HepG2 (cell line): ENCODE measurements around the gene PRIMPOL. TPM values are rescaled to one million over a fixed set of nuclear protein-coding genes. Genes with fewer than 3 reads are reported as not detected.

ENCODE experiments used
- ATAC-seq: fragments of 200-7000 bp; cut with Tn5 transposase; 3 replicates; pipeline ENCODE4 v1.9.1; 2020; ENCODE audit warnings: mild to moderate bottlenecking, moderate library complexity
- BruUV-seq: library from RNA; stranded (reverse); fragments of 400-500 nt; replicated peaks from 2 replicates; lab custom pipeline; 2021; lab: Mats Ljungman, UMichigan
- CTCF ChIA-PET: fragments of 300-600 bp; formaldehyde crosslinking; extraction: SDS; loops from one replicate; lab custom pipeline; 2021; ENCODE audit warnings: low total read pairs, inconsistent platforms, low intra/inter-chr PET ratio; lab: Yijun Ruan, JAX
- POLR2A ChIA-PET: fragments of 350-600 bp; sonication (Branson Sonifier 250); formaldehyde crosslinking; loops from one replicate; lab custom pipeline; 2020; ENCODE audit warnings: antibody characterized with exemption, inconsistent platforms; lab: Yijun Ruan, JAX
- DNase-seq: peaks from one replicate; pipeline ENCODE4 v3.0.0-alpha.2; 2015; ENCODE audit warnings: low spot score
- FAIRE-seq: peaks from 3 replicates; lab custom pipeline; 2011; peaks lifted over from hg19 to GRCh38; lab: Jason Lieb, UNC
- H2AFZ ChIP-seq: one replicate; pipeline ENCODE4 v1.6.1; 2011; ENCODE audit warnings: low read length, inconsistent platforms
- H3K27ac ChIP-seq: fragments of 300-600 bp; 3 replicates; pipeline ENCODE4 v1.8.0; 2011; ENCODE audit warnings: mixed run types, mild to moderate bottlenecking, mixed read lengths, low read length, inconsistent platforms; ENCODE audit not compliant: insufficient read depth; ENCODE audit errors: extremely low read length
- H3K27me3 ChIP-seq, 2 experiments: fragments of 200-600 bp in 1 of 2; 2 replicates in 1 of 2; 3 replicates in 1 of 2; pipeline versions ENCODE4 v1.6.0 to v1.8.0; 2011; ENCODE audit warnings: low read length in 2 of 2, mild to moderate bottlenecking in 2 of 2, moderate library complexity in 2 of 2, inconsistent platforms in 1 of 2; ENCODE audit not compliant: insufficient read depth in 2 of 2, control insufficient read depth in 1 of 2
- H3K36me3 ChIP-seq, 2 experiments: fragments of 200-600 bp in 1 of 2; replicated peaks in 1 of 2; 2 replicates in 1 of 2; 3 replicates in 1 of 2; pipeline versions ENCODE4 v1.5.1 to v1.8.0; 2011; ENCODE audit warnings: low read length in 2 of 2, inconsistent platforms in 1 of 2; ENCODE audit not compliant: insufficient read depth in 2 of 2, control insufficient read depth in 1 of 2
- H3K4me1 ChIP-seq: 2 replicates; pipeline ENCODE4 v1.5.1; 2012; ENCODE audit warnings: low read length, inconsistent platforms; ENCODE audit not compliant: insufficient read depth
- H3K4me2 ChIP-seq: 2 replicates; pipeline ENCODE4 v1.6.0; 2011; ENCODE audit warnings: low read depth, low read length, inconsistent platforms
- H3K4me3 ChIP-seq, 3 experiments: fragments of 200-600 bp in 1 of 3; sonication (generic), shearing (Covaris generic) in 1 of 3; replicated peaks in 1 of 3; 2 replicates each; pipeline ENCODE4 v1.5.1; 2011 to 2016; ENCODE audit warnings: low read length in 3 of 3, inconsistent platforms in 2 of 3, low read depth in 2 of 3, mild to moderate bottlenecking in 2 of 3, control low read depth in 1 of 3, mixed read lengths in 1 of 3; ENCODE audit not compliant: insufficient read depth in 1 of 3
- H3K79me2 ChIP-seq: one replicate; pipeline ENCODE4 v1.6.1; 2011; ENCODE audit warnings: low read length, inconsistent platforms; ENCODE audit not compliant: insufficient read depth
- H3K9ac ChIP-seq: 2 replicates; pipeline ENCODE4 v1.6.0; 2011; ENCODE audit warnings: mild to moderate bottlenecking, low read depth, low read length, inconsistent platforms; ENCODE audit not compliant: insufficient read depth
- H3K9me3 ChIP-seq: 2 replicates; pipeline ENCODE4 v1.5.1; 2012; ENCODE audit warnings: mild to moderate bottlenecking, low read length
- H4K20me1 ChIP-seq: 2 replicates; pipeline ENCODE4 v1.6.0; 2011; ENCODE audit warnings: inconsistent platforms, mild to moderate bottlenecking, low read length, moderate library complexity; ENCODE audit not compliant: insufficient read depth
- ARID2 ChIP-seq: sonication (generic); formaldehyde crosslinking; IDR thresholded peaks from 2 replicates; pipeline ENCODE4 v1.8.1; 2022; ENCODE audit warnings: mild to moderate bottlenecking, missing genetic modification reagents, borderline replicate concordance
- CEBPB ChIP-seq: IDR thresholded peaks from 2 replicates; pipeline ENCODE4 v1.6.1; 2011; ENCODE audit warnings: low read depth, low read length, improper control_type of control experiment, borderline replicate concordance
- LBX2 ChIP-seq: sonication (generic); formaldehyde crosslinking; IDR thresholded peaks from 2 replicates; pipeline ENCODE4 v1.5.0; 2020; ENCODE audit warnings: missing genetic modification reagents, mild to moderate bottlenecking, borderline replicate concordance
- MAFG ChIP-seq: sonication (generic); formaldehyde crosslinking; IDR thresholded peaks from 2 replicates; pipeline ENCODE4 v1.5.1; 2020; ENCODE audit warnings: mild to moderate bottlenecking, missing genetic modification reagents
- ZBTB33 ChIP-seq: sonication (generic); formaldehyde crosslinking; IDR thresholded peaks from 2 replicates; pipeline ENCODE4 v1.4.0; 2020; ENCODE audit warnings: missing genetic modification reagents
- ZFAT ChIP-seq: sonication (generic); formaldehyde crosslinking; conservative IDR thresholded peaks from 2 replicates; pipeline ENCODE4 v1.8.1; 2023; ENCODE audit warnings: missing genetic modification reagents, inconsistent platforms
- ZNF589 ChIP-seq: sonication (generic); formaldehyde crosslinking; conservative IDR thresholded peaks from 2 replicates; pipeline ENCODE4 v1.8.0; 2022; ENCODE audit warnings: mild to moderate bottlenecking, moderate library complexity, missing genetic modification reagents
- WGBS: methylation state at CpG from one replicate; pipeline ENCODE4 v1.1.6; 2017; ENCODE audit warnings: low lambda C conversion rate; 5-methylcytosine and 5-hydroxymethylcytosine counted together
- in situ Hi-C: cut with HindIII; loops from 2 replicates; pipeline ENCODE4 v1.10.0; 2017; ENCODE audit warnings: low pct_unique_long_range_greater_than_20kb; ENCODE audit not compliant: extremely low pct_ligation_motif_present
- intact Hi-C: fragments of 100-400 bp; cut with micrococcal nuclease; formaldehyde crosslinking; loops from one replicate; pipeline ENCODE4 v1.10.0; 2022; ENCODE audit not compliant: unreplicated experiment
- polyA plus RNA-seq, 8 experiments: library from polyadenylated mRNA; depleted of rRNA in 3 of 8; stranded (reverse) in 7 of 8; unstranded in 1 of 8; fragments of >200 nt; fragmentation: Illumina TruSeq in 4 of 8; extraction: Trizol in 4 of 8; gene quantifications; 2 replicates each; pipeline versions ENCODE4 v1.2.1 to v1.2.3, GENCODE V29; 2011 to 2016; ENCODE audit warnings: low read depth in 4 of 8, missing spikeins in 1 of 8, mixed read lengths in 1 of 8; ENCODE audit not compliant: insufficient read depth in 1 of 8
- total RNA-seq, 5 experiments: library from RNA; depleted of rRNA; stranded (reverse); fragments of >200 nt; fragmentation: Illumina TruSeq; extraction: Trizol; gene quantifications; 2 replicates each; pipeline ENCODE4 v1.2.3, GENCODE V29; 2016; ENCODE audit warnings: low read depth in 1 of 5
- TF ChIP-seq, protein P1 (sequence below): sonication (generic); formaldehyde crosslinking; IDR thresholded peaks from 2 replicates; pipeline ENCODE4 v1.4.0; 2020; ENCODE audit warnings: mild to moderate bottlenecking, missing genetic modification reagents

PRIMPOL gene
- total and polyA plus RNA-seq, 2 of the 13 experiments (the other 11 are each of a cell fraction or from before 2014, with no cell fraction given), result 7.3 to 11.0 TPM

GRCh38 chr4:184706453-184706852, 56.9 kb downstream of the PRIMPOL start:
- Histone ChIP-seq H2AFZ (no peak overlapping the region), H4K20me1 (no peaks in the 10 kb centered on the region; the same call in 1 of the 2 replicates), H3K27ac (no peak overlapping the region), H3K4me1 (no peaks in the 10 kb centered on the region), H3K79me2 (no peaks in the 10 kb centered on the region), H3K4me2 (no peak overlapping the region), H3K9me3 (no peaks in the 10 kb centered on the region), H3K36me3 (peaks cover 6 to 51% of the 10 kb centered on the region in 2 experiments; a peak in 4 of 5 replicates), H3K9ac (no peak overlapping the region), H3K4me3 (no peak overlapping the region), H3K27me3 (no peaks in the 10 kb centered on the region)
- BruUV-seq, result no TSS peak
- TF ChIP-seq LBX2 (CRISPR knock-in tag) (no peak), ZBTB33 (CRISPR knock-in tag) (no peak)
- in situ Hi-C loops (no loop called here), intact Hi-C loops (no loop called here)
- ATAC-seq (no peak), DNase-seq (no peak), FAIRE-seq (no peak)
- POLR2A ChIA-PET, result no interaction called here
- CTCF ChIA-PET, result no interaction called here
- 74% methylated on average over 1 of the region's 1 CpG for WGBS

DNA sequence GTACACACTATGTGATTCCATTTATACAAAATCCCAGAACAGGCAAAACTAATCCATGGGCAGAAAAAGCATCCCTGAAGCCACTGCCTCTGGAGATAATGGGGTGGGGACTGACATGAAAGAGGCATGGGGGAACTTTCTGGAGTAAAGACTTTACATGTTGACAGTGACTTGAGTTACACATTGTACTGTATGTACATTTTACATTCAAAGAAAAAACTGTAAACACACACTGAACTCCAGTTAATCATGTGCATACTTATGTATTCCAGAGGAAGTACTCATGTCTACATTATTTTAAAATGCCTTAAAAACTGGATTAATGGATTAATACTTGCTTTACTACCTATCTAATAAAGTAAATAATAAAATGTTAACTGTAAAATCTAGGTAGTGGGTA, 62.8 kb downstream of the PRIMPOL start:
- FAIRE-seq, result no peak
- ATAC-seq, result no peak
- TF ChIP-seq ZFAT (CRISPR knock-in tag), result no peak
- TF ChIP-seq CEBPB, result no peak
- TF ChIP-seq ZNF589 (CRISPR knock-in tag), result no peak
- no peak for TF ChIP-seq MAFG
- TF ChIP-seq ARID2 (CRISPR knock-in tag), result no peak
- TF ChIP-seq, protein P1, sequence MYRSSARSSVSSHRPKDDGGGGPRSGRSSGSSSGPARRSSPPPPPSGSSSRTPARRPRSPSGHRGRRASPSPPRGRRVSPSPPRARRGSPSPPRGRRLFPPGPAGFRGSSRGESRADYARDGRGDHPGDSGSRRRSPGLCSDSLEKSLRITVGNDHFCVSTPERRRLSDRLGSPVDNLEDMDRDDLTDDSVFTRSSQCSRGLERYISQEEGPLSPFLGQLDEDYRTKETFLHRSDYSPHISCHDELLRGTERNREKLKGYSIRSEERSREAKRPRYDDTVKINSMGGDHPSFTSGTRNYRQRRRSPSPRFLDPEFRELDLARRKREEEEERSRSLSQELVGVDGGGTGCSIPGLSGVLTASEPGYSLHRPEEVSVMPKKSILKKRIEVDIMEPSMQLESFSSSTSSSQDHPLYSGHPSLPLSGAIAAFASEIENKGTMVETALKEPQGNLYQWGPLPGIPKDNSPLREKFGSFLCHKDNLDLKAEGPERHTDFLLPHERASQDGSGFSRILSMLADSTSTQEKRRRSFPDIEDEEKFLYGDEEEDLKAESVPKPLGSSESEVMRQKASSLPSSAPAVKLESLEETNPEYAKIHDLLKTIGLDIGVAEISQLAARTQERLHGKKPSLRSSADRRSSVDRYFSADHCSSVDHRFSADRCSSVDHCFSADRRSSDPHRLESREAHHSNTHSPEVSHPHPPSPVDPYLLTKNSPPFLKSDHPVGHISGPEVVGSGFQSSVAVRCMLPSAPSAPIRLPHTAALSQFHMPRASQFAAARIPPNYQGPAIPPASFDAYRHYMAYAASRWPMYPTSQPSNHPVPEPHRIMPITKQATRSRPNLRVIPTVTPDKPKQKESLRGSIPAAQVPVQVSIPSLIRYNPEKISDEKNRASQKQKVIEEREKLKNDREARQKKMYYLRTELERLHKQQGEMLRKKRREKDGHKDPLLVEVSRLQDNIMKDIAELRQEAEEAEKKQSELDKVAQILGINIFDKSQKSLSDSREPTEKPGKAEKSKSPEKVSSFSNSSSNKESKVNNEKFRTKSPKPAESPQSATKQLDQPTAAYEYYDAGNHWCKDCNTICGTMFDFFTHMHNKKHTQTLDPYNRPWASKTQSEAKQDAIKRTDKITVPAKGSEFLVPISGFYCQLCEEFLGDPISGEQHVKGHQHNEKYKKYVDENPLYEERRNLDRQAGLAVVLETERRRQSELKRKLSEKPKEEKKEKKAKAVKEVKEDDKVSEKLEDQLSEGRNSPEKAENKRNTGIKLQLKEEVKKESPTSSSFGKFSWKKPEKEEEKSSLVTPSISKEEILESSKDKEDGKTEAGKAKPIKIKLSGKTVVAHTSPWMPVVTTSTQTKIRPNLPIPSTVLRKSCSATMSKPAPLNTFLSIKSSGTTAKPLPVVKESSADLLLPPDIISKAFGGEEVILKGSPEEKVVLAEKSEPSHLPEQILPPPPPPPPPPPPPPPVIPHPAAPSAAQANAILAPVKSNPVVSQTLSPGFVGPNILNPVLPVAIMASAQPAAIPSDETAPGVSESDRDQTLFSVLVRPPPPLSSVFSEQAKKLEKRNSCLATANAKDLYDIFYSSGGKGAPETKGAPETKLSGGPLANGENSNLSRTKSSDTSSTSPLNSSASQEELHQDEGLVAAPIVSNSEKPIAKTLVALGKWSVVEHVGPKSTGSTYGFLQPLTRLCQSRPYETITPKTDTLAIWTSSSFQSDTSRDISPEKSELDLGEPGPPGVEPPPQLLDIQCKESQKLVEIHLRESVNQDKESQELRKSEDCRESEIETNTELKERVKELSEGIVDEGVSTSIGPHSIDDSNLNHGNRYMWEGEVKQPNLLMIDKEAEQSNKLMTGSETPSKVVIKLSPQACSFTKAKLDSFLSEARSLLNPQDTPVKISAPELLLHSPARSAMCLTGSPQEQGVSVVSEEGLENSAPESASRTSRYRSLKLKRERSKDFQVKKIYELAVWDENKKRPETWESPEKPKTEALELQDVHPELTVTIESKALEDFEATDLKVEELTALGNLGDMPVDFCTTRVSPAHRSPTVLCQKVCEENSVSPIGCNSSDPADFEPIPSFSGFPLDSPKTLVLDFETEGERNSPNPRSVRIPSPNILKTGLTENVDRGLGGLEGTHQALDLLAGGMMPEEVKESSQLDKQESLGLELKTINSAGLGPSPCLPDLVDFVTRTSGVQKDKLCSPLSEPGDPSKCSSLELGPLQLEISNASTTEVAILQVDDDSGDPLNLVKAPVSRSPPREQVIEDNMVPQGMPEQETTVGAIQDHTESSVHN (CRISPR knock-in tag), result no peak
- TF ChIP-seq, all 625 proteins: peak for 0

More for the DNA sequence above, 62.8 kb downstream of the PRIMPOL start:
- intact Hi-C loops, result no loop called here
- Histone ChIP-seq H3K36me3 (peaks cover 6 to 46% of the 10 kb centered on the region in 2 experiments), H3K4me3 (no peak overlapping the region), H3K27me3 (no peaks in the 10 kb centered on the region), H3K9ac (no peak overlapping the region), H3K9me3 (no peaks in the 10 kb centered on the region), H2AFZ (no peak overlapping the region), H3K27ac (no peak overlapping the region), H4K20me1 (no peaks in the 10 kb centered on the region), H3K4me1 (no peaks in the 10 kb centered on the region), H3K4me2 (no peak overlapping the region), H3K79me2 (no peaks in the 10 kb centered on the region)
- ChIA-PET POLR2A (no interaction called here), CTCF (no interaction called here)
- no peak for DNase-seq
- BruUV-seq, result no TSS peak
- in situ Hi-C loops, result no loop called here
